SK-N-MC (cell line): Measurements from ENCODE around the gene TMEM243.
A peak's percentile ranks its signal among the peaks of the same experiment; 100 is the strongest.

Experiments used
- DNase-seq: peaks from one replicate; pipeline ENCODE4 v3.0.0-alpha.2; 2011; ENCODE audit warnings: low read depth, low spot score
- H3K27ac ChIP-seq: fragments of 200-600 bp; sonication (generic); 2 replicates; pipeline ENCODE4 v1.5.1; 2016; ENCODE audit warnings: mixed run types
- H3K36me3 ChIP-seq: fragments of 200-600 bp; sonication (generic); 2 replicates; pipeline ENCODE4 v1.6.1; 2017; ENCODE audit warnings: antibody characterized with exemption, low read length, mixed read lengths; ENCODE audit not compliant: insufficient read depth
- H3K4me3 ChIP-seq: fragments of 200-600 bp; sonication (generic); 2 replicates; pipeline ENCODE4 v1.5.1; 2016
- H3K9ac ChIP-seq: fragments of 200-600 bp; sonication (generic); 2 replicates; pipeline ENCODE4 v1.8.0; 2017; ENCODE audit warnings: mixed run types, mixed read lengths; ENCODE audit not compliant: insufficient read length
- H3K9me3 ChIP-seq: fragments of 200-600 bp; sonication (generic); 2 replicates; pipeline ENCODE4 v1.6.1; 2017; ENCODE audit warnings: low read depth, mild to moderate bottlenecking, antibody characterized with exemption, low read length, moderate library complexity, mixed read lengths
- EZH2 ChIP-seq: fragments of 200-600 bp; sonication (generic); IDR thresholded peaks from one replicate; pipeline ENCODE4 v1.6.1; 2017; ENCODE audit warnings: antibody characterized with exemption
- FOXP2 ChIP-seq: optimal IDR thresholded peaks from 2 replicates; pipeline ENCODE3; 2011; ENCODE audit warnings: mild to moderate bottlenecking, moderate library complexity; ENCODE audit not compliant: insufficient read depth; ENCODE audit errors: extremely low read length, control extremely low read depth
- POLR2AphosphoS5 ChIP-seq: IDR thresholded peaks from 2 replicates; pipeline ENCODE4 v1.6.1; 2012; ENCODE audit warnings: mild to moderate bottlenecking, low read depth, low read length, borderline replicate concordance

Gene TMEM243

DNA sequence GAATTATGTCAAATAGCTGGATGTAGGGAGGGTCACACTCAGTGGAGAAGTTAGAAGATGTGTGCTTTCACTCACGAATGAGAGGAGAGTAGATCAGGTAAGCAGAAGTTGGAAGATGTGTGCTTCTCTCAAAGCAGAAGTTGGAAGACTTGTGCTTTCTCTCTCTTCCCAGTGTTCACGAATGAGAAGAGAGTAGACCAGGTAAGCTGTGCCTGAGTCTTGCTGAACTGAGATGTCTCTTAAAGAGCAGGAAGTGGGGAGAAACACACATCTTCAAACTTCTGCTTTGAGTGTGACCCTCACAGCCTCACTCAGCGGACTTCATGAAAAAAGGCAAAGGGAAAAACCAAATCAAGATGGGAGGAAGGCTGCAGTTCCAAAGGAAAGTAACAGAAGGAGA, 7.0 kb upstream of the TMEM243 start:
- TF ChIP-seq EZH2 = no peak
- no peak for TF ChIP-seq FOXP2
- TF ChIP-seq POLR2AphosphoS5 = no peak
- H3K4me3 ChIP-seq = no peak overlapping the region
- no peaks in the 10 kb centered on the region for H3K9me3 ChIP-seq
- H3K36me3 ChIP-seq = no peaks in the 10 kb centered on the region
- H3K27ac ChIP-seq = no peak overlapping the region
- DNase-seq = no peak
- H3K9ac ChIP-seq = no peak overlapping the region

GRCh38 chr7:87225696-87226095, 6.2 kb upstream of the TMEM243 start:
- no peak for DNase-seq
- TF ChIP-seq POLR2AphosphoS5 (no peak), FOXP2 (no peak)
- no peaks in the 10 kb centered on the region for H3K36me3 ChIP-seq
- no peak overlapping the region for H3K9ac ChIP-seq
- H3K9me3 ChIP-seq = no peaks in the 10 kb centered on the region
- H3K4me3 ChIP-seq = no peak overlapping the region
- no peak overlapping the region for H3K27ac ChIP-seq

GRCh38 chr7:87223666-87224065, 4.1 kb upstream of the TMEM243 start:
- Histone ChIP-seq H3K9ac (no peak overlapping the region), H3K4me3 (no peak overlapping the region), H3K36me3 (no peaks in the 10 kb centered on the region), H3K27ac (no peak overlapping the region), H3K9me3 (no peaks in the 10 kb centered on the region)
- no peak for DNase-seq
- no peak for TF ChIP-seq EZH2
- no peak for TF ChIP-seq FOXP2
- TF ChIP-seq POLR2AphosphoS5 = no peak

GRCh38 chr7:87220734-87221215, 1.2 kb upstream of the TMEM243 start:
- H3K4me3 ChIP-seq = peak overlapping the region; percentile 78
- DNase-seq = no peak
- H3K27ac ChIP-seq = no peak overlapping the region
- no peak overlapping the region for H3K9ac ChIP-seq
- H3K36me3 ChIP-seq = no peaks in the 10 kb centered on the region
- no peaks in the 10 kb centered on the region for H3K9me3 ChIP-seq
- TF ChIP-seq FOXP2 = no peak
- TF ChIP-seq POLR2AphosphoS5 = no peak
- TF ChIP-seq EZH2 = no peak

DNA sequence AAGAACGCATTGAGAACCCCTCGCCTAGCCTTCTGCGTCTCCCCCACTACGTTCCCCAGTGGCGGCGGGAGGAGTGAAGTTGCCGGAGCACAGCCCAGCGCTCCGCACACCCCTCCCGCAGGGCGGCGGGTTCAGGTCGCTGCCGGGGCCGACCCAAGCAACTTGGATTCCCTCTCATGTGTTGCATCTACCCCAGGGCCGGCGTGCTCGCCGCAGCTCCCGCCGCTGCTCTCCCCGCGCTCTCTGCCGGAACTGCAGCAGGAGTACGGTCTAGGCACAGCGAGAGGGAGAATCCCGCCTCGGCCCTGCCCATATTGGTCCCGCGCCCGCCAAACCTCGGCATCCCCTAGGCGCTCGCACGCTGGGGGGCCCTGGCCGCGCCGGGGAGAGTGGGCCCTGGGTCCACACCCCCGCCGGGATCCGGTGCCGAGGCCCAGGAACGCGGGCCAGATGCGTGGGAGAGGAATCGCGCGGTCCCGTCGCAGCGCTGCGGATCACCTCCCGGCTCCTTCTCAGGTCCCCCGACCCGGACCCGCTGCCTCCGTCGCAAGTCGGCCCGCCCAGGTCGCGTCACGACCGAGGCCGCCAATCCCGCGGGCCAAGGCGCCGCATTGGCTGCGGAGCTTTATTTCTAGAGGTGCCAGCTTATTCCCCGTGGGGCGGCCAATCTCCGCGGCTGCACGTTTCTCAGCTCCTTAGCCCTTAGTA, 648 bp upstream of the TMEM243 start:
- Histone ChIP-seq H3K36me3 (no peaks in the 10 kb centered on the region), H3K4me3 (peak overlapping the region; percentile 78), H3K9ac (peak overlapping the region; percentile 68), H3K27ac (0 out of 2 replicates have a peak overlapping the region, but pooled peaks have one; percentile 1), H3K9me3 (no peaks in the 10 kb centered on the region)
- DNase-seq = no peak
- TF ChIP-seq POLR2AphosphoS5 (peak; percentile 86; the same call in 1 of the 2 replicates), EZH2 (no peak), FOXP2 (no peak)

- no peaks in the 10 kb centered on the region for H3K9me3 ChIP-seq
- peak overlapping the region; percentile 78 for H3K4me3 ChIP-seq
- H3K36me3 ChIP-seq = no peaks in the 10 kb centered on the region
- TF ChIP-seq FOXP2 (no peak), EZH2 (no peak), POLR2AphosphoS5 (no peak)
- no peak for DNase-seq
- peak overlapping the region; percentile 68 for H3K9ac ChIP-seq
- H3K27ac ChIP-seq = no peak overlapping the region
Measured at GRCh38 chr7:87218796-87219544, 562 bp downstream of the TMEM243 start.

DNA sequence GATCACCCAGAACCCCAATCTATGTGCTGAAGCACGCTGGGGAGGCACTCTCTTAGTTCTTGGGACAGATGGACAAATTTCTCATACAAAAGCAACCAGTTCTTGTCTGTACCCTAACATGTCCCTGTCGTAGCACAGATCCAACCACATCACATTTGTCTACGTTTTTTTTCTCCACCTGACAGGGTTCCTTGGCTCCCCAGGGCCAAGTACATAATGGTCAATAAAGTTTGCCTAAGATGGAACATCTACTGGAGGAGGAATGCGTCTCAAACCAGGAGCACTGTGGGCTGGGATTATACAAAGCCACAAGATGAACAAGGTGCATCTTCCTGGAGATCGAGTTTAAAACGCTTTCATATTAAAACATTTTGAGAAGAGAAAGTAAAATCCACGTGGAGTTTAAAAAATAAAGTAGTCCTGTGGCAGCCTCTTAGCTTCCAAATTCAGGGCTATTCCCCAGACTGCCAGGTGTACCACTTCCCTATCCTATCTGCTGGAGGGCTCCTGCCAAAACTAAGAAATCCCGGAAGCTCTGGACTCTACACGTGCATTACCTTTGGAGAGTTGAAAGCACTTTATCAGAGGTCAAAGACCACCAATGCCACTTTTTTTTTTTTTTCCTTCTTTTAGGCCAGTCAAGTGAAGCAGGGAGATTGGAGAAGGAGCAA, 1.4 kb downstream of the TMEM243 start:
- no peaks in the 10 kb centered on the region for H3K36me3 ChIP-seq
- H3K27ac ChIP-seq = no peak overlapping the region
- H3K9me3 ChIP-seq = no peaks in the 10 kb centered on the region
- DNase-seq = no peak
- H3K9ac ChIP-seq = no peak overlapping the region
- peak overlapping the region; percentile 78; the same call in 1 of the 2 replicates for H3K4me3 ChIP-seq
- TF ChIP-seq POLR2AphosphoS5 = no peak
- no peak for TF ChIP-seq EZH2
- no peak for TF ChIP-seq FOXP2
